Aorta (tissue), 5 donors: Measurements from ENCODE around the gene G3BP2. TPM values are rescaled to one million over a fixed set of nuclear protein-coding genes. Genes with fewer than 3 reads are reported as not detected.
"Not testable (repeated sequence)": the region's sequence is repeated elsewhere in the genome, so short reads cannot be mapped to it uniquely, and the experiment has no call there.

ENCODE experiments used
- ATAC-seq: fragments of 200-7000 bp; cut with Tn5 transposase; one replicate; pipeline ENCODE4 v1.9.1; 2022; ENCODE audit warnings: moderate library complexity; ENCODE audit not compliant: low FRiP score
- DNase-seq, 2 donors: peaks; one replicate each; pipeline ENCODE4 v3.0.0-alpha.2; 2020
- H3K27ac ChIP-seq, 2 donors: one replicate each; pipeline ENCODE4 v1.5.1; 2013; ENCODE audit warnings: low read length in 2 of 2, mild to moderate bottlenecking in 2 of 2, moderate library complexity in 2 of 2, control low read depth in 1 of 2, inconsistent platforms in 1 of 2, low read depth in 1 of 2
- H3K27me3 ChIP-seq, 2 donors: one replicate each; pipeline ENCODE4 v1.6.1; 2013; ENCODE audit warnings: control low read depth in 1 of 2, low read length in 1 of 2, mild to moderate bottlenecking in 1 of 2, moderate library complexity in 1 of 2; ENCODE audit not compliant: insufficient read depth in 2 of 2, control insufficient read depth in 1 of 2
- H3K36me3 ChIP-seq, 2 donors: one replicate each; pipeline ENCODE4 v1.6.1; 2013; ENCODE audit warnings: control low read depth in 1 of 2, low read length in 1 of 2, mild to moderate bottlenecking in 1 of 2; ENCODE audit not compliant: insufficient read depth in 2 of 2, control insufficient read depth in 1 of 2
- H3K4me1 ChIP-seq, 2 donors: one replicate each; pipeline ENCODE4 v1.6.1; 2013; ENCODE audit warnings: low read length in 2 of 2, control low read depth in 1 of 2, mild to moderate bottlenecking in 1 of 2, moderate library complexity in 1 of 2; ENCODE audit not compliant: insufficient read depth in 2 of 2, control insufficient read depth in 1 of 2
- H3K4me3 ChIP-seq, 2 donors: one replicate each; pipeline ENCODE4 v1.5.1; 2013; ENCODE audit warnings: low read length in 2 of 2, control low read depth in 1 of 2, mild to moderate bottlenecking in 1 of 2
- H3K9me3 ChIP-seq: one replicate; pipeline ENCODE4 v1.6.1; 2013; ENCODE audit warnings: mild to moderate bottlenecking, low read length; ENCODE audit not compliant: control insufficient read depth
- WGBS, 2 donors: extraction: QIAGEN DNeasy Blood & Tissue Kit; methylation state at CpG; one replicate each; pipeline ENCODE4 v1.1.7; 2013; 5-methylcytosine and 5-hydroxymethylcytosine counted together
- intact Hi-C, 2 donors: fragments of 100-400 bp; cut with DNase I; formaldehyde crosslinking; loops; one replicate each; pipeline versions ENCODE4 v1.14.2 to v1.15.0; 2022
- polyA plus RNA-seq, 2 donors: library from polyadenylated mRNA; stranded (reverse); fragments of 200-250 nt; gene quantifications; one replicate each; pipeline ENCODE4 v1.2.3, GENCODE V29; 2013
- total RNA-seq, 2 donors: library from RNA; stranded (reverse); fragmentation: NEBNext Ultra II Directional; extraction: Animal tissue kit (Norgen Biotek cat#: 25700); gene quantifications; one replicate each; pipeline ENCODE4 v1.2.1, GENCODE V29; 2021
- donor health status: healthy with polysubstance abuse.
- donor health status: Bipolar disorder and iron deficiency.
- donor health status: DM: no; HTN: no; CAD: no.
- donor health status: DM: no; HTN: no; CAD: no.
- donor health status: DM: yes; HTN: yes; CAD: no.

The G3BP2 gene
- total and polyA plus RNA-seq, 4 donors: 36.7 to 99.7 (median 69.1) TPM

- H3K4me3 ChIP-seq, H3K4me1 ChIP-seq, H3K36me3 ChIP-seq, H3K27ac ChIP-seq, ATAC-seq, intact Hi-C loops, H3K9me3 ChIP-seq, H3K27me3 ChIP-seq, DNase-seq: not testable (repeated sequence)
- WGBS, 2 donors: 97% methylated on average over 5 of the region's 5 CpGs
Measured at GRCh38 chr4:75692066-75692465, 18.9 kb upstream of the G3BP2 start.

GRCh38 chr4:75687125-75687524, 13.9 kb upstream of the G3BP2 start:
- H3K9me3 ChIP-seq, DNase-seq, ATAC-seq, H3K27me3 ChIP-seq, H3K4me1 ChIP-seq, H3K4me3 ChIP-seq, H3K27ac ChIP-seq, intact Hi-C loops, H3K36me3 ChIP-seq: not testable (repeated sequence)
- 93 to 95% methylated on average over 1 of the region's 1 CpG for WGBS, 2 donors

- H3K36me3 ChIP-seq: no peaks in the 10 kb centered on the region
- intact Hi-C loops: no loop called here
- no peaks in the 10 kb centered on the region for H3K9me3 ChIP-seq
- H3K4me1 ChIP-seq: no peaks in the 10 kb centered on the region
- DNase-seq: no peak
- no peak for ATAC-seq
- H3K27ac ChIP-seq: no peak overlapping the region
- H3K27me3 ChIP-seq: no peaks in the 10 kb centered on the region
- no peak overlapping the region for H3K4me3 ChIP-seq
- 67 to 78% methylated on average over 3 of the region's 3 CpGs for WGBS, 2 donors
Measured at GRCh38 chr4:75686346-75686745, 13.1 kb upstream of the G3BP2 start.

- intact Hi-C loops: no loop called here
- WGBS, 2 donors: 29 to 42% methylated on average over 2 of the region's 2 CpGs
- Histone ChIP-seq H3K9me3 (no peaks in the 10 kb centered on the region), H3K27me3 (no peaks in the 10 kb centered on the region), H3K27ac (no peak overlapping the region), H3K4me3 (no peak overlapping the region), H3K4me1 (no peaks in the 10 kb centered on the region), H3K36me3 (no peaks in the 10 kb centered on the region)
- no peak for DNase-seq
- ATAC-seq: no peak
Measured at GRCh38 chr4:75685546-75686189, 12.5 kb upstream of the G3BP2 start.

GRCh38 chr4:75683482-75684155, 10.4 kb upstream of the G3BP2 start:
- WGBS, 2 donors: 96% methylated on average over 6 of the region's 6 CpGs
- H3K9me3 ChIP-seq: no peaks in the 10 kb centered on the region
- H3K36me3 ChIP-seq: no peaks in the 10 kb centered on the region
- no peak overlapping the region for H3K4me3 ChIP-seq
- DNase-seq (no peak), ATAC-seq (no peak)
- H3K27me3 ChIP-seq: no peaks in the 10 kb centered on the region
- H3K4me1 ChIP-seq: no peaks in the 10 kb centered on the region
- H3K27ac ChIP-seq: no peak overlapping the region
- intact Hi-C loops: no loop called here

- H3K27ac ChIP-seq: no peak overlapping the region
- H3K9me3 ChIP-seq: no peaks in the 10 kb centered on the region
- DNase-seq (no peak), ATAC-seq (no peak)
- H3K27me3 ChIP-seq: no peaks in the 10 kb centered on the region
- no peak overlapping the region for H3K4me3 ChIP-seq
- intact Hi-C loops: no loop called here
- no peaks in the 10 kb centered on the region for H3K4me1 ChIP-seq
- H3K36me3 ChIP-seq: no peaks in the 10 kb centered on the region
- 83 to 88% methylated on average over 3 of the region's 3 CpGs for WGBS, 2 donors
Measured at GRCh38 chr4:75679876-75680575, 6.8 kb upstream of the G3BP2 start.

- intact Hi-C loops: no loop called here
- no peaks in the 10 kb centered on the region for H3K36me3 ChIP-seq
- no peak overlapping the region for H3K4me3 ChIP-seq
- H3K27me3 ChIP-seq: no peaks in the 10 kb centered on the region
- no peaks in the 10 kb centered on the region for H3K9me3 ChIP-seq
- DNase-seq (no peak), ATAC-seq (no peak)
- H3K4me1 ChIP-seq: no peaks in the 10 kb centered on the region
- H3K27ac ChIP-seq: no peak overlapping the region
Measured at GRCh38 chr4:75678965-75679364, 5.8 kb upstream of the G3BP2 start.

- Histone ChIP-seq H3K36me3 (no peaks in the 10 kb centered on the region), H3K4me1 (no peaks in the 10 kb centered on the region), H3K27ac (no peak overlapping the region), H3K4me3 (no peak overlapping the region), H3K27me3 (no peaks in the 10 kb centered on the region), H3K9me3 (no peaks in the 10 kb centered on the region)
- intact Hi-C loops: no loop called here
- no peak for DNase-seq
- ATAC-seq: no peak
Measured at GRCh38 chr4:75678473-75678872, 5.3 kb upstream of the G3BP2 start.

GRCh38 chr4:75675004-75675531, 1.9 kb upstream of the G3BP2 start:
- Histone ChIP-seq H3K36me3 (no peaks in the 10 kb centered on the region), H3K4me1 (peaks cover 0 to 3% of the 10 kb centered on the region in 2 donors), H3K4me3 (no peak overlapping the region), H3K27ac (no peak overlapping the region), H3K9me3 (no peaks in the 10 kb centered on the region), H3K27me3 (no peaks in the 10 kb centered on the region)
- WGBS, 2 donors: 94% methylated on average over 11 of the region's 11 CpGs
- ATAC-seq: no peak
- no peak for DNase-seq
- intact Hi-C loops: no loop called here
